Stimulated activated CD8-positive, alpha-beta memory T cell treated with anti-CD3 and anti-CD28 coated beads, Interleukin-2, amount 100 ng/mL, for 48 hours (primary cell): Measurements from ENCODE around the gene LAMC3.

Experiments
- DNase-seq, 2 donors: peaks; one replicate each; pipeline ENCODE4 v3.0.0-alpha.2; 2020; ENCODE audit warnings: low read depth in 2 of 2

Gene LAMC3

DNA sequence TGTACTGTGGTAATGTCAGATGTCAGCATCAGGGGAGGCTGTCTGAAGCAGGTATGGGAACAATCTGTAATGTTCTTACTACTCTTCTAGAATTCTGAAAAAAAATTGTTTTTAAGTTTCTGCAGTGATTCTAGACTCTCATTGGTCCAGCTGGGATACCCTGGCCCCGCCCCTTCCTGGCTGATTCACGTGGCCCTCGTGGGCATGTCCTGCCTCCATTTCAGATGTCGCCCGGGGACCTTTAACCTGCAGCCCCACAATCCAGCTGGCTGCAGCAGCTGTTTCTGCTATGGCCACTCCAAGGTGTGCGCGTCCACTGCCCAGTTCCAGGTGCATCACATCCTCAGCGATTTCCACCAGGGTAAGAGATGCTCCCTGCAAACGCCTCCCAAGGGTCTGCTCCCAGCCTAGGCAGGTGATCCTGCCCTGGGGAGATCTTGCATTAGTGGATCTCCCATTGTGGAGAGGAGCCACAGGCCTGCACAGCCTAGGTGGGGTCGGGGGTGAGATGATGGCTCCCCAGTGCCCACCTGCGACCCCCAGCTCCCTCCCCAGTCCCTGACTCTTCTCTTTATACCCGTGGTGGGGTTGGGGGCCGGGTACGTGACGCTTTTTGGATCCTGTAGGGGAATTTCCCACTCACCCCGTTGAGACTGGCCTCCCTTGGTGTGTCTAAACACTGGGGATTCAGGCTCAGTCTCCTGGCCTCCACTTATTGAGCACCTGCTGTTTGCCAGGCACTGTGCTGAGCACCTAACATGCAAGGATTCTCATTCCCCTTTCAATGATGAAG lies 36.5 kb downstream of the LAMC3 start:
- peak; percentile 10 to 36 for DNase-seq

DNA sequence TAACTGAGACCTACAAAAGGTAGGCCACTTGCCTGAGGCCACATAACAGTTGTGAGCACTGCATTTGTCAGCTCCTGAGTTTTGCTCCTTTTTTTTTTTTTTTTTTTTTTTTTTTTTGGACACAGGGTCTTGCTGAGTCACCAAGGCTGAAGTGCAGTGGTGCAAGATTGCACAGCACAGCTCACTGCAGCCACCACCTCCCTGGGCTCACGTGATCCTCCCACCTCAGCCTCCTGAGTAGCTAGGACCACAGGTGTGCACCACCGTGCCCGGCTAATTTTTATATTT lies 37.1 kb downstream of the LAMC3 start:
- no peak for DNase-seq

DNA sequence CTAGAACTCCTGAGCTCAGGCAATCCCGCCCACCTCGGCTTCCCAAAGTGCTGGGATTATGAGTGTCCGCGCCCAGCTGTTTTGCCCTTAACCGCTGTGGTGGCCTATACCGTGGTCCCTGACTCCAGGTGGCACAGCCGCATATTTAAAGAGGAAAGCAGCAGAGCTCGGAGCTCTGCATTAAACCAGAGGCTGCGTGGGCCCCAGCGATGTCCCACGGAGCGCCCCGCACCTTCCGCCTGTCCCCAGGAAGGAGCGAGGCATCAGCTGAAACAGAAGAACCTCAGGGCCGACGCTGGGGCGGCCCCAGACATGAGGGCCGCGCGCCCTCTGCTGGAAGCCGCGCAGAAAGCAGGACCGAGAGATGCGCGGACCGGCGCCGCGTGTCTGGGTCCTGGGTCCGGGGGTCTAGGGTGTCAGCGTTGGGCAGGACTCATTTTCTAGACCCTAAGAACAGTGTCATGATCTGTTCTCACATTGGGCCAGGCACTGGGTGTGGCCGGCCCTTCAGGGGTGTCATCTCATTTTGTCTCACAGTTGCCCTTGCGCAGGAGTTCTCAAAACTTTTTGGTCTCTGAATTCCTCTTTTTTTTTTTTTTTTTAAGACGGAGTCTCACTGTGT lies 37.7 kb downstream of the LAMC3 start:
- DNase-seq: peak; percentile 54 to 59

DNA sequence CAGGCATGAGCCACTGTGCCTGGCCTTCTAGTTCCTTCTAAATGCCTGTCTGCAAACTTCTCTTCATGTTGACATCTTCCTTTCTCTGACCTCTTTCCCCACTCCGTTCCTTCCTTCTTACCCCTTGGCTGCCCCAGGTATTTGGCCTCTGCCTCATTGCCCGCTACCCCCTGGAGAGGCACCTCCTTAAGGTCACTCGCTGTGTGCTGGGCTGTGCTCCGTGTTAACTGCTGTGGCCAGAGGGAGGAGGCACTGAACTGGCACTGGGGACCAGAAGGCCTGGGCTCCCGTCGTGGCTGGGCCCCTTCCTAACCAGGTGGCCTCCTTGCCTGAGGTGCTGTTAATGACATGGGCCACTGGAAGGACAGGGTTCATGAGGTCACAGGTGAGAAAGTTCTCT lies 39.4 kb downstream of the LAMC3 start:
- DNase-seq: no peak

DNA sequence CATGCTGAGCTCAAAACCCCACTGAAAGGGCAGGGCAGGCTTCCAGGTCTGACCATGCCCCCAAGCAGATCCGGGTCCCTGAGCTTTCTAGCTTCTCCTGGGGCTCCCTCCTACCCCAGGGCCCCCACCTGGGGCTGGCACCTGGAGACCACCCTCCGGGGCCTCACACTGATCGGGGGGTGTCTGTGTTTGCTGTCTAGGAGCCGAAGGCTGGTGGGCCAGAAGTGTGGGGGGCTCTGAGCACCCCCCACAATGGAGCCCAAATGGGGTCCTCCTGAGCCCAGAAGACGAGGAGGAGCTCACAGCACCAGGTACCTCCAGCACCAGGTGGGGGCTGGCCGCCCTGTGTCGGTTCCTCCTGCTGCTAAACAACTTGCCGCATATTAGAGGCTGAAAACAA lies 39.8 kb downstream of the LAMC3 start:
- no peak for DNase-seq

DNA sequence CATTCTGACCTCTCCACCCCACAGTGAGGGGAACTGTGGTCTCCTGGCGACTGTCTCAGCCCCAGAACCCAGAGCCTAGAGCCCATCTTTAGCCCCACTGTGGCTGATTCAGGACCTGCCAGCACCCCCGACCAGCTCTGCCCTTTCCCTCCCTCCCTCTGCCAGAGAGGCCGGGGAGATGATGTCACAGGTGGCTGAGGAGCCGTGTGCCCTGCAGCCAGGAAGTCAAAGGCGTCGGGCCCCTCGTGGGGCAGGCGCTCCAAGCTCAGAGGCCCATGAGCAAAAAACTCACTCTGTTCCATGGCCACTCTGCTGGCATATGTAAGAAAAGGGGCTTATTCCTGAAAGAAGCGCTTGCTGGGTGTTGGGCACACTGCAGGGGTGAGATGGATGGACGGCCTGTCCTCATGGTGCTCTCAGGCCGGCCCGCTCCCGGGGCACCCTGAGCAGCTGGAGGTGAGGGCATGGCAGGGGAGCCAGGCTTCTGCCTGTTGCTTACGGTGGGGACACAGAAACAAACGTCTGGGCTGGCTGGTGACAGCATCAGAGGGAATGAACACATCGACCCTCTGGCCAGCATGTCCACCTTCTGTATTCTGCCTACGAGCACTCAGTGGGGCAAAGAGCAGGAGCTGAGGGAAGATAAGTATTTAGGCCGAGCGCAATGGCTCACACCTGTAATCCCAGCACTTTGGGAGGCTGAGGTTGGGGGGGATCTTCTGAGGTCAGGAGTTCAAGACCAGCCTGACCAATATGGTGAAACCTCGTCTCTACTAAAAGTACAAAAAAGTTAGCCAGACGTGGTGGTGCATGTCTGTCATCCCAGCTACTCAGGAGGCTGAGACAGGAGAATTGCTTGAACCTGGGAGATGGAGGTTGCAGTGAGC lies 41.1 kb downstream of the LAMC3 start:
- DNase-seq: no peak

DNA sequence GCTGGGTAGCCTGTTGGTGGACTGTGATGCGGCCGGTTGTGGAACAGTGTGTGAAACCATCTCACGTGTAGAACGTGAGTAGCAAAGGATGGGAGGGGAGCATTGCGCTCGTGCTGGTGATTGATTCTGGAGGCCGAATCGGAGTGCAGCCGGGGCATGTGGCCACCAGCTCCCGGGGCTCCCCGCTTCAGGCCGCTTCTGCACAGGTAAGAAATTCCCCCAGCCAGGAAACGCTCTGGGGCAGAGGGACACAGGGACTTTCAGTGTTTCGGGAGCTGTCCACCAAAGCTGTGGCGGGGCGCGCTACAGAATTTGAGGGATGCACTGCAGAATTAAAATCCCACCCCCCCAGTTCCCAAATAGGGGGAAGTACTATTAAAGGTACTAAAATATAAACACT lies 41.9 kb downstream of the LAMC3 start:
- DNase-seq: no peak

DNA sequence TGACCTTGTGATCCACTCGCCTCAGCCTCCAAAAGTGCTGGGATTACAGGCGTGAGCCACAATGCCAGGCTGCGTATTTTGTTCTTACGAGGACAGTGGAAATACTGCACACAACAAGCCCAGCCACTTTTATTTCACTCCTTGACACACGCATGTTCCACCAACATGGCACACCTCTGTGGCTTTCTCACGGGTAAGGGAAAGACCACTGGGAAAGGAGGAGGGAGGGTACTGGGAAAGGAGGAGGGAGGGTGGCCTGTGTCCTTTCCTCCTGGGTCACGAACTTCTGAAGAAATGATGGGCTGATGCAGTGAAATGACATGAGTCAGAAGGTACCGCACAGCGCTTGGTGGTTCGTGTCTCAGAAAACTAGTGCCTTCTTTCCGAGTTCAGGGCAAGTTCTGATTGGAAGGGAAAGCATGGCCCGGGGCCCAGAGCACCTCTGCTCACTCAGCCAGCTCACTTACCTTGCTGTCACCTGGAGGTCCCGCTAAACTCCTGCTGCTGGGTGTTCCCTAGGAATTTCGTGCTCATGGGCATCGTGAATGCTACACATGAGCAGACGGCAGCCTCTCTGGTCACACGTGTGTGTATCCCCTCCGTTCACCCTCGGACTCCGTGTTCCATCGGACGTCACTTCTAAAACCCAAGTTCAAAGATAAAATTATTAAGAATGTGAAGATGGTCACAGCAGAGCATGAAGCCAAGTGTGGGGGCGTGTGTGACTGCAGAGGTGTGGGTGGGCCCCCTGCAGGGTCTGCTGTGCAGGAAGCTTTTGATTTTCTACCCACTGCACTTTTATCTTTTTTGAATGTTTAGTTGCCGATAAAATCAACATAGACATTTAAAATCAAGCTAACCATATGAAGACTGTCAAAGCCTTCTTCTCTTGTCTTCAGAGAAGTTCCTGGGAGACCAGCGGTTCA lies 42.9 kb downstream of the LAMC3 start:
- no peak for DNase-seq

DNA sequence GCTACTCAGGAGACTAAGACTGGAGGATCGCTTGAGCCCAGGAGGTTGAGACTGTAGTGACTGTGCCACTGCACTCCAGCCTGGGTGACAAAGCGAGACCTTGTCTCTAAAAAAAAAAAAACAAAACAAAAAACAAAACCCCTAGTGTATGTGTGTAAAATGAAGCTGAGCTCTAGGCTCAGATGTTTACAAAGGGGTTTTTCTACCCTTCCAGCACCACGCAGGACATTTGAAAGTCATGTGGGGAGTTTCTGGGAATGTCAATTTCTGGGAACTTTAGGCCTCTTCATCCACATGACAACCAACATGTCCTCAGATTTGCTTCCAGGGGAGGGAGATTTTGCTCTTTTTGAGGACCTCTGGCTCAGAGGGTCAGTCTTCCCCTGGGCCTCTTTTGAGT lies 44.9 kb downstream of the LAMC3 start:
- no peak for DNase-seq

DNA sequence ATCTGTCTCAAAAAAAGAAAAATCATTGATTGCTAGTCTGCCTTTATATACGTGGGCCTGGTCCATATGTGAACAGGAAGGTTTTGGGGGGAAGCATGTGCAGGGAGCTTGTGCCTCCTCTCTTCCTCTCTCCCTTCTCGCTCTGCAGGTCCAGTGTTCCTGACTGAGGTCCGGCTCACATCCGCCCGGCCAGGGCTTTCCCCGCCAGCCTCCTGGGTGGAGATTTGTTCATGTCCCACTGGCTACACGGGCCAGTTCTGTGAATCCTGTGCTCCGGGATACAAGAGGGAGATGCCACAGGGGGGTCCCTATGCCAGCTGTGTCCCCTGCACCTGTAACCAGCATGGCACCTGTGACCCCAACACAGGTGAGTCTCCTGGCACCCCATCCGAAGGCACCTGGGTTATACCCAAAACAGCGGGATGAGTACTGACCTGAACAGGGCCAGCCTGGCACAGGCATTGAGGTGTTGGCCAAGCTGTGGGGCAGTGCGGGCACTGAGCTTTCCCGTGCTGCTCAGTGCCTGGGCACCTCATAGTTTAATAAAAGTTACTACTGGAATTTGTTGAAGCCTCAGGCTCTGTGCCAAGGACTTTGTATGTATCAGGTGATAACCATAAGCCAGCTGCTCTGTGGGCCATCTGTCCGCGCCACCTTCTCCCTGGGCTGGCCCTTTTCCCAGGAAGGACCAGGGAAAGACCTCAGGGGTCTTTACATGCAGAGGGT lies 48.0 kb downstream of the LAMC3 start:
- DNase-seq: no peak

DNA sequence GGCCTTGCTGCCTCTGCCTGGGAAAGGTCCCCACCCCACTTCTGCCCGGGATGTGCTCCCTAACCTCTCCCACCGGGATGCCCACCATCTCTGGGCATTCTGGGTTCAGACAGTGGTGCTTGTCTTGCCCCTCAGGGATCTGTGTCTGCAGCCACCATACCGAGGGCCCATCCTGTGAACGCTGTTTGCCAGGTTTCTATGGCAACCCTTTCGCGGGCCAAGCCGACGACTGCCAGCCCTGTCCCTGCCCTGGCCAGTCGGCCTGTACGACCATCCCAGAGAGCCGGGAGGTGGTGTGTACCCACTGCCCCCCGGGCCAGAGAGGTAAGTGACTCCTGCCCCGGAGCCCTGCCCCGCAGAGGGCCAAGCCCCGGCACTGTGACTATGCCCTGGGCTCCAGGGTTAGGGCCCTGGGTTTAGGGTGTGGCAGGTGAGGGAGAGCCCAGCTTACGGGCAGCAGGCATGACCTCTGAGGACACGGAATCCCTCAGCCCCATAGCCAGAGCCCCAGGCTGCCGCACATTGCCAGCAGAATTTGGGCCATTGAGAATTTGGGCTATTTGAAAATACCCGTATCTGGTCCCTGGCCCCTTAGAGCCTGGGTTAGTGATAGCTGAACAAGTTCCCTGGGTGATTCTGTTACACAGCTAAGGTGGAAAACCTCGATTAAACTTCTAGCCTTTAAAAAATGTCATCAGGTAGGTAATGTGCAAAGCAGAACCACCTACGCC lies 52.1 kb downstream of the LAMC3 start:
- DNase-seq: no peak

DNA sequence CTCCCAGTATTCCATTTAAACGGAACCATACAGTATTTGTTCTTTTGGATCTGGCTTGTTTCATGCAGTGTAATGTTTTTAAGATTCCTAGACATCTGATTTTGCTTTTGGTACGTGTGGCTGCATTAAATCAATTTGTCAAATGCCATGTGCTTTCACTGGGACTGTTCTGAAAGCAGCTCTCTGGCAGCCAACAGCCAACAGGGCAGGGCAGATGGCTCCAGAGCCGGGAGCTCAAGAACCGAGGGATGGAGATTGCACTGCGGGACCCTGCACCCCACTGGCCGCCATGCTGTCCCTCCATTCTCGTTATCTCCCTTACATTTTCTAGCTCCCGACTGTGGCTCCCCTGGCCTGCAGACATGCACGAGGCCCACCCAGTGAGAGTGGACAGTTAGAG lies 54.0 kb downstream of the LAMC3 start:
- no peak for DNase-seq

DNA sequence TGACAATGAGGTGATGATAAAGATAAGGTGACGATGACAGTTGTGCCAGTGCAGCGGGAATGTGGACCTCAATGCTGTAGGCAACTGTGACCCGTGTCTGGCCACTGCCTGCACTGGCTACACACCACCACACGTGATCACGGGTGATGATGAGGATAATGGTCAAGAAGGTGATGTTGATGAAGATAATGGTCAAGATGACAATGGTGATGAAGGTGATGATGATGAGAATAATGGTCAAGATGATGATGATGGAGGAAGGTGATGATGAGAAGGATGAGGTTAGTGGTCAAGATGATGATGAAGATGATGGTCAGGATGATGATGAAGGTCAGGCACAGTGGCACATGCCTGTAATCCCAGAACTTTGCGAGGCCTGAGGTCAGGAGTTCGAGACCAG lies 56.6 kb downstream of the LAMC3 start:
- no peak for DNase-seq

DNA sequence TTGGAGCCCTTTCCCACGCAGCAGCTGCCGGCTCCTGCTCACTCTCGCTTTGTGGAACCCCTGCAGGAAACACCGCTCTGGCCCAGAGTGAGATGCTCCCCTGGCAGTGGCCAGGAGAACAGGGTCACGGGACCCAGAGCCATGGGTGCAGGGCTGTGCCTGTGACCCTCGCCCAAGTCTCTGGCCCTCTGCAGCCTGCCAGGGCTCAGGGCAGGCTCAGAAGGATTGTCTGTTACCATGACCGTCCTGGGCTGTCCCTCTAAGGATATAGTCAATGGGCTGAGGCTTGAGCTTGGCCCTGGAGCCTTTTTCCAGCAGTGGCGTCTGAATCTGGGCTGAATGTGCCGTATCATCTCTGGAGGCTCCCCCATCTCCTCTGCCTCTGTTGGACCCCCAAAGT lies 58.7 kb downstream of the LAMC3 start:
- DNase-seq: no peak

DNA sequence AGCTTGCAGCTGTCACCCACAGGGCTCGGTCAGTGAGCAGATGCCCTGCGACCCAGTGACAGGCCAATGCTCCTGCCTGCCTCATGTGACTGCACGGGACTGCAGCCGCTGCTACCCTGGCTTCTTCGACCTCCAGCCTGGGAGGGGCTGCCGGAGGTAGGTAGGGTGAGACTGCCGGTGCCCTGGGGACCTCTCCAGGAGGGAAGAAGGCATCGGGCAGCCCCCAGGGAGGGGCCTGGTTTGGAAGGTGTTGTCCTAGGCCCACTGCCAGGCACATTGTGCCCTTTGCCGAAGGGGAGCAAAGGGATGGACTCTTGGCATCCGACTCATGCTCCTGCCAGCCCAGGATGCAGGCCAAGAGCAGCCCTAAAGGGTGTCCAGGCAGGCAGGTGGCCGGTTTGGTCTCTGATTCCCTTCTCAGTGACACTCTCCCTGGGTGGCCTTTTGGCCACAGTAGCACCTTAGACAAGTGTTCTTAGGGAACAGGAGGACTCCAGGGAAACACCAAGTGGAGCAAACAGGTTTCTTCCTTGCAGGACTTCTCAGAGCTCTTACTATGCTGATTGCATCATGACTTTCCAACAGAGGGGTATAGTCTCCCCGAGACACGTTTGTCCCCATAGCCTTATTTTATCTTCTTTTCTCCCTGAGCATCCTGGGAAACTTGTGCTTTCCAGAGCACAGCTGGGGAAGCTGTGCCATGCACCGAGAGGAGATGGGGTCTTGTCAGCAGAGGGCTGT lies 59.3 kb downstream of the LAMC3 start:
- no peak for DNase-seq

DNA sequence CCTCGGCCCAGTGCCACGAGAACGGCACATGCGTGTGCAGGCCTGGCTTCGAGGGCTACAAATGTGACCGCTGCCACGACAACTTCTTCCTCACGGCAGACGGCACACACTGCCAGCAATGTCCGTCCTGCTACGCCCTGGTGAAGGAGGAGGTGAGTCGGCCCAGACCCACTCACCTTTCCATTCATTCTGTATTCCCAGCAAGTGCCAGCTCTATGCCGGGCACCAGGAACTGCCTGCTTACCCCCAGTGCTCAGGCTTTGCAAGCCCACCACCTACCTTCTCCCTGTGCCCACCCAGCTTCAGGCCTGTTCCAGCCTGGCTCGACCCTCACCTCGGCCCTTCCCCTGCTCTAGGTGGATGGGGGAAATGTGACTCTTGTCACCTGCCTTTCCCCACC lies 60.7 kb downstream of the LAMC3 start:
- no peak for DNase-seq

DNA sequence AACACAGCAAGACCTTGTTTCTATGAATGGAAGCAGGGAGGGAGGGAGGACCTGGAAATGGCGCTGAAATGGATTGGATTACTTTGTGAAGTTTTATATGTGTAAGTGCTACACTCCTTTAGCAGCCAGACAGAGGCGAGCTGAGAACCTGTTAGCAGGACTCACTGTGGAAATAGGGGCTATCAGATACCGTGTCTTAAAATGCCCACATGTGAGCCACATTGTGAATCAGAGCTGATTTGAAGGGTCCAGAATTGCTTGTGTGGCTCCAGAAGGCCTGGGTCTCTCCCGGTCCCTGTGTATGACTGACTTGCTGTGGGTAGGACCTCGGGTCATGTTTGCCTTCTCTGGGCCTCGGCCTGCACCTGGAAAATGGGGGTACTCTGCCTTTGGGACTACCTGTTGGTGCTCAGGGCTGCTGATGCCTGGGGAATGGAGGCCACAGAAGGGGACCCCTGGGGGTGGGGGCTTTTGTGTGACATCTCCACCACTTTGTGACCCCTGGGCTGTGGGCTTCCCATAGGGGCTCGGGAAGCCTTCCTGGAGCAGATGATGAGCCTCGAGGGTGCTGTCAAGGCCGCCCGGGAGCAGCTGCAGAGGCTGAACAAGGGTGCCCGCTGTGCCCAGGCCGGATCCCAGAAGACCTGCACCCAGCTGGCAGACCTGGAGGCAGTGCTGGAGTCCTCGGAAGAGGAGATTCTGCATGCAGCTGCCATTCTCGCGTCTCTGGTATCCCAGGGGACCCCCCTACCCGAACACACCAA lies 63.3 kb downstream of the LAMC3 start:
- DNase-seq: no peak

DNA sequence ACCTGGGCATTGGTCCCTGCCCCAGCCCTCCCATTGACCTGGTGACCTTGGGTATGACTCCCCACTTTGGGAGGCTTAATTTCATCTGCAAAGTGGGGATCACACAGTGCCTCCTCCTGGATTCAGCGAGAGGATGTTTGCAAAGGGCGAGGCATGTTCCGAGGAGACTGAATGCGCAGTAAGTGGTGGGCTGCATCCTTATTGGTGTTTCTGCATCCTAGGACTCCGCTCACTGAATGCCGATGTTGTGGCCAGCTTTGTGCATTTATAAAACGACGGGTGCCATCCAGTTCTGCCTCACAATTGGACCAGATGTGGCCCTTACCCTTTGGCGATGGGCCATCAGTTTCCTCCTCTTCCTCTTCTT lies 63.9 kb downstream of the LAMC3 start:
- no peak for DNase-seq
